ENCODE results near the gene PGA4.
A peak's percentile ranks its signal among the peaks of the same experiment; 100 is the strongest.
"Not testable (repeated sequence)": the region's sequence is repeated elsewhere in the genome, so short reads cannot be mapped to it uniquely, and the experiment has no call there.

Gene PGA4

DNA sequence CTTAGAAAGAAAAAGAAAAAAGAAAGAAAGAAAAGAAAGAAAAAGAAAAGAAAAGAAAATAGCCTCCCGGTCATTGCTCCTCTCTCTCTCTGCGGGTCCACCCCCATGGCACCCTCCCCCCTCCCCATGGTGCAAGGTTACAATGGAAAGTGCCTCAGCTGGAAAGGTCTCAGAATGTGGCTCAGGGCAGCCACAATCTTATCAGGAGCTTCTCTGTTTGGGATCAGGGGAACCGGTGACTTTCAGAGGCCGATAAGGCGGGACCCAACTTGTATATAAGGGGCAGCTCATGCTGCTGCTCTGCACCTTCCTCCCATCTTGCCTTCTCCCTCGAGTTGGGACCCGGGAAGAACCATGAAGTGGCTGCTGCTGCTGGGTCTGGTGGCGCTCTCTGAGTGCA, at the start of gene PGA4:
TSS of gene PGA4 (plus strand) at position 301 of the 400 bp plus-strand sequence. CDS start at position 355, 54 bp downstream.
- not testable (repeated sequence) for DNase-seq (ENCODE audit: low spot score)

GRCh38 chr11:61172356-61172755, 49.8 kb upstream of the PGA4 start:
- no peak for DNase-seq (ENCODE audit: low spot score)

GRCh38 chr11:61172888-61173287, 49.3 kb upstream of the PGA4 start:
- DNase-seq (ENCODE audit: low spot score): no peak

DNA sequence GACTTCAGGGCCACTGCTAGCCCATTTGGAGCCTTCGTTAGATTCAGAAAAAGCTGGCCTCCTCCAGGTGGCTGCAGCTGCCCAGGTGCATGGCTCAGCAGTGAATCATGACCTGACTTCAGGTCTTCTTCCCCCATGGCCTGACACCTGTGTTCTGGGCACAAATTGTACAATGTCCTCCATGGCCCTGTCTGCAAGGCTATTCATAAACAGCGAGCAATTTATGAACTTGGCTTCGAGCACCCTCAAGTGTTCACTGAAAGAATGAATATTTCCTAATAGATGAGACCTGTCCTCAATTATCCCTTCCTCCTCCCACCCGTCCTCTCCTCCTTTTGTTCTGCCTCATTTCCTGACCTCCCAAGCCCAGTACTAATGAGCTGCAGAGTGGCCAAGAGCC, 48.7 kb upstream of the PGA4 start:
- no peak for DNase-seq (ENCODE audit: low spot score)

GRCh38 chr11:61174273-61174672, 47.9 kb upstream of the PGA4 start:
- DNase-seq (ENCODE audit: low spot score): no peak

DNA sequence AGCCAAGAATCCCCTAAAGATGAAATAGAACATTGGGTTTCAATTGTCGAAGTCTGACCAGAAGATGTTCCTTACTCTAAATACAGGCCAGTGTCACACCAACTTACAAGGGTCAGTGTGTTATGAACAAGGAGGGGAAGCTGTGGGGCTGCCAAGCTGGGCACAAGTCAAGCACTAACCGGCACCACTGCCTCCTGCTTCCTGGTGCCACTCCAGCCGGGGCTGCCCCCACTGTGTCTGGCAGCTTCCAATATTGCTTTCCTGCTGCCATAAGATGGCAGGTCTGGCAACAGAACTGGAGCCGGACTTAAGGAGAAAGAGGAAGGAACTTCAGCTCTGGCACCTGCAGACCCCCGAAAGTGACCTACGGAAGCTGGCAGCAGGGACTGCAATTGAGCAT, 47.2 kb upstream of the PGA4 start:
- DNase-seq (ENCODE audit: low spot score): no peak

GRCh38 chr11:61176446-61176845, 45.7 kb upstream of the PGA4 start:
- no peak for DNase-seq (ENCODE audit: low spot score)

DNA sequence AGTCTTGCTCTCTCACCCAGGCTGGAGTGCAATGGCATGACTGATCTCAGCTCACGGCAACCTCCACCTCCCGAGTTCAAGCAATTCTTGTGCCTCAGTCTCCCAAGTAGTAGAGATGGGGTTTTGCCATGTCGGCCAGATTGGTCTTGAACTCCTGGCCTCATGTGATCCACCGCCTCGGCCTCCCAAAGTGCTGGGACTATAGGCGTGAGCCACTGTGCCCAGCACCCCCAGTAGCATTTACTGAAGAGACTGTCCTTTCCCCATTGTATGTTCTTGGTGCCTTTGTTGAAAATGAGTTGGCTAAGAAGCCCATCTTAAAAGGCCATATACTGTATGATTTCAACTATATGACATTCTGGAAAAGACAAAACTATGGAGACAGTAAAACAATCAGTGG, 41.9 kb upstream of the PGA4 start:
- not testable (repeated sequence) for DNase-seq (ENCODE audit: low spot score)

GRCh38 chr11:61181489-61181888, 40.7 kb upstream of the PGA4 start:
- no peak for DNase-seq (ENCODE audit: low spot score)

GRCh38 chr11:61183645-61184044, 38.5 kb upstream of the PGA4 start:
- DNase-seq (ENCODE audit: low spot score): no peak

- no peak for DNase-seq (ENCODE audit: low spot score)
Observed at GRCh38 chr11:61186504-61186903, 35.6 kb upstream of the PGA4 start.

- peak; percentile 71 for DNase-seq (ENCODE audit: low spot score)
Observed at GRCh38 chr11:61187505-61188130, 34.5 kb upstream of the PGA4 start.

DNA sequence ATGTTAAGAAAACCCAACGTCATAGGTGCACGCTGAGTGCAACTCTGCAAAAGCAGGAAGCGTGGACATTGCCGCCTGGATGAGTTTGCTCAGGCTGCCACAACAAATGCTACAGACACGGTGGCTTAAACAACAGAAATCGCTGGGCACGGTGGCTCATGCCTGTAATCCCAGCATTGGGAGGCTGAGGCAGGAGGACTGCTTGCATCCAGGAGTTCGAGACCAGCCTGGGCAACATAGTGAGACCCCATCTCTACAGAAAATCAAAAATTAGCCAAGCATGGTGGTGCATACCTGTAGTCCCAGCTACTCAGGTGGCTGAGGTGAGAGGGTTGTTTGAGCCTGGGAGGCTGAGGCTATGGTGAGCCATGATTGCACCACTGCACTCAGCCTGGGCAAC, 32.2 kb upstream of the PGA4 start:
- no peak for DNase-seq (ENCODE audit: low spot score)

DNA sequence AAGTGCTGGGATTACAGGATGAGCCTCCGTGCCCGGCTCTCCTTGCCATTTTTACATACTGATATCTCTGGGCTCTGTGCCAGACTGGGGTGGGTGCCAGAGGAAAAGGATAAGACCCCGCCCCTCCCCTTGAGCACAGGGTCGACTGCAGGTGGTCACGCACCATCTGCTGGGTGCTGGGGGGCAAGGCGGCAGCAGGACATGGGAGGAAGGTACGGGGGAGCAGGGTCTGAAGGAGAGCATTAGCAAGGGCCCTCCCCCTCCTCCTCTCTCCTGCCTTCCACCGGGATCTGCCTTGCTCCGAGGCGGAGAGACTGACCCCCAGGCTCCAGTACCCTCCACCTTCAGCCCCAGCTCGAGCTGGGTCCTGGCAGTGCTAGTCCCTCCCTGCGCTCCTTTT, 28.6 kb upstream of the PGA4 start:
- DNase-seq (ENCODE audit: low spot score): no peak

GRCh38 chr11:61194169-61194671, 27.9 kb upstream of the PGA4 start:
- no peak for DNase-seq (ENCODE audit: low spot score)

GRCh38 chr11:61194981-61195695, 27.0 kb upstream of the PGA4 start:
- DNase-seq (ENCODE audit: low spot score): no peak

DNA sequence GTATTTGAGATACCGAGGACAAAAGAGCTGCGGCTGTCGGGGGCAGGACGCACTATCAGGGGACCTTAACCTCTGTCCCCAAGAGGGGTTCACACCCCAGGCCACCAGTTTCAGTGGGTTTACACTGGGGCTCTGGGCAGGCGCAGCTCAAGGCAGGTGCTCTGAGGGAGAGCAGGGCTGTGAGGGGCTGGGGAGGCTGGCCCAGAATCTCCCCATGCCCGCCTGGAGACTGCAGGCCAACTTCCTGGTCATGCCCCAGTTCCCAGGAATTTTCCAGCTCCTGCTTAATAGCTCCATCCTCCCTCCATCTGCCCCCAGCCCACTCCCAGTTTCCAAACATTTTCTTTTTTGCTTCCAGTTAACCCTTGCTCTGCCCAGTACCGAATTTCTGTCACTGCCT, 26.4 kb upstream of the PGA4 start:
- no peak for DNase-seq (ENCODE audit: low spot score)

GRCh38 chr11:61198361-61198760, 23.8 kb upstream of the PGA4 start:
- DNase-seq (ENCODE audit: low spot score): no peak

- no peak for DNase-seq (ENCODE audit: low spot score)
Observed at GRCh38 chr11:61198948-61199523, 23.1 kb upstream of the PGA4 start.

- no peak for DNase-seq (ENCODE audit: low spot score)
Observed at GRCh38 chr11:61201476-61201875, 20.7 kb upstream of the PGA4 start.

DNA sequence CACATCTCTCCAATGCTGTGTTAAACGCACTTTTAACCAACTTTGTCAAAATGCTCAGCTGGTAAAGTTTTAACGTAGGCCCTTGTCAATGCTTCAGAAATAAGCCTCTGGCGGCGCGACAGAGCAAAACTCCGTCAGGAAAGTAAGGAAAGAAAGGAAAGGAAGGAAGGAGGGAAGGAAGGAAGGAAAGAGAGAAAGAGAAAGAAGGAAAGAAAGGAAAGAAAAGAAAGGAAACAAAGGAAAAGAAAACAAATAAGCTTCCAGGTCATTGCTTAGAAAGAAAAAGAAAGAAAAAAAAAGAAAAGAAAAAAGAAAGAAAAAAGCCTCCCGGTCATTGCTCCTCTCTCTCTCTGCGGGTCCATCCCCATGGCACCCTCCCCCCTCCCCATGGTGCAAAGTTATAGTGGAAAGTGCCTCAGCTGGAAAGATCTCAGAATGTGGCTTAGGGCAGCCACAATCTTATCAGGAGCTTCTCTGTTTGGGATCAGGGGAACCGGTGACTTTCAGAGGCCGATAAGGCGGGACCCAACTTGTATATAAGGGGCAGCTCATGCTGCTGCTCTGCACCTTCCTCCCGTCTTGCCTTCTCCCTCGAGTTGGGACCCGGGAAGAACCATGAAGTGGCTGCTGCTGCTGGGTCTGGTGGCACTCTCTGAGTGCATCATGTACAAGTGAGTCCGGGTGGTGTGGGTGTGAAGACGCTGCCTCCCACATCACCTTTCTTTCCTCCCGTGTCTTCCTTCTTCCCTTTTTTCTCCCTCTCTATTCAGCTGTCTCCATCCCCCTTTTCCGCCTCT, 19.0 kb upstream of the PGA4 start, which contains the start of gene PGA3:
TSS of gene PGA3 (plus strand) at position 566 of the 797 bp plus-strand sequence. CDS start at position 616, 50 bp downstream.
- not testable (repeated sequence) for DNase-seq (ENCODE audit: low spot score)

- not testable (repeated sequence) for DNase-seq (ENCODE audit: low spot score)
Observed at GRCh38 chr11:61203873-61204272, 18.3 kb upstream of the PGA4 start.
